ENCODE measurements around the gene EIF4G1. TPM values are rescaled to one million over a fixed set of nuclear protein-coding genes. Genes with fewer than 3 reads are reported as not detected.

EIF4G1 gene
- total RNA-seq, 1 experiment from 2014 or later: 532 TPM

DNA sequence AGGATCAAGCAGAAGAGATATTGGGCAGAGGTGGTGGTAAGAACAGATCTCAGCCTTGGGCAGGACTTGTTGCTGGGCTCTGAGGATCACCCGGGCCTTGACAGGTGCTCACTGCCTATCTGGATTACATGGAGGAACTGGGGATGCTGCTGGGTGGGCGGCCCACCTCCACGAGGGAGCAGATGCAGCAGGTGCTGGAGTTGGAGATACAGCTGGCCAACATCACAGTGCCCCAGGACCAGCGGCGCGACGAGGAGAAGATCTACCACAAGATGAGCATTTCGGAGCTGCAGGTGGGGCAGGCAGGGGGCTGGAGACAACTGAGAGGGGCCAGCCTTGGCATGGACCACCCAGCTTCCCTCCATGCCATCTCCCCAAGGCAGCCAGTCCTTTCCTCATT is 30.7 kb upstream of the EIF4G1 start:
- Histone ChIP-seq H4K8ac (replicated peaks; ENCODE audit: insufficient read length, low read depth, low read length) (no peak overlapping the region), H3K18ac (ENCODE audit: insufficient read length, low read depth, low read length) (no peak overlapping the region), H2AK5ac (ENCODE audit: insufficient read length, low read length) (no peak overlapping the region), H2BK5ac (ENCODE audit: insufficient read length, low read length) (no peak overlapping the region), H3K79me2 (ENCODE audit: insufficient read depth, low read length) (no peaks in the 10 kb centered on the region), H3K56ac (ENCODE audit: insufficient read length, low read depth, low read length) (no peak overlapping the region), H3T11ph (ENCODE audit: low read length) (no peak overlapping the region), H3K79me1 (ENCODE audit: insufficient read depth, low read depth, low read length, poor library complexity, severe bottlenecking) (no peaks in the 10 kb centered on the region), H3K4me1 (ENCODE audit: insufficient read depth, low read length) (no peaks in the 10 kb centered on the region), H2AFZ (ENCODE audit: low read length) (no peak overlapping the region), H2BK20ac (ENCODE audit: low read depth, low read length, poor library complexity, severe bottlenecking) (no peak overlapping the region), H3K4ac (ENCODE audit: low read depth, low read length) (no peak overlapping the region), H4K20me1 (ENCODE audit: control insufficient read depth, insufficient read depth, insufficient read length) (no peaks in the 10 kb centered on the region), H4K5ac (ENCODE audit: insufficient read length, low read depth, low read length) (no peak overlapping the region), H3K27ac (ENCODE audit: insufficient read length, low read depth, low read length) (no peak overlapping the region), H3K23me2 (ENCODE audit: insufficient read length, low read depth, low read length, poor library complexity, severe bottlenecking) (no peaks in the 10 kb centered on the region), H4K91ac (ENCODE audit: insufficient read length, low read depth, low read length) (no peak overlapping the region), H3K23ac (ENCODE audit: insufficient read length, low read depth, low read length) (no peak overlapping the region), H3K14ac (ENCODE audit: insufficient read depth, low read length) (no peak overlapping the region), H3K9ac (ENCODE audit: extremely low read depth, insufficient read length, low read length) (no peak overlapping the region), H2BK12ac (ENCODE audit: insufficient read length, low read depth, low read length) (no peak overlapping the region), H3K27me3 (ENCODE audit: insufficient read depth, low read length) (no peaks in the 10 kb centered on the region), H3K4me2 (ENCODE audit: insufficient read depth, insufficient read length, low read length) (no peak overlapping the region), H3K9me3 (ENCODE audit: control insufficient read depth, low read depth, low read length) (no peaks in the 10 kb centered on the region), H2BK15ac (ENCODE audit: low read depth, low read length) (no peak overlapping the region), H2BK120ac (ENCODE audit: low read depth, low read length, poor library complexity, severe bottlenecking) (no peak overlapping the region)
- WGBS (ENCODE audit: extremely low coverage, insufficient read length, low lambda C conversion rate): no CpG with 5 or more reads among the region's 8 CpGs
- H3K4me1 Mint-ChIP-seq: peaks cover 0 to 5% of the 10 kb centered on the region in 2 experiments; a peak in 1 of 4 replicates
- peak overlapping the region in 1 of 3 experiments; percentile 29; a peak in 1 of 7 replicates for H3K27ac Mint-ChIP-seq
- DNase-seq: no peak
- H3K27me3 Mint-ChIP-seq (ENCODE audit: low read depth): peaks cover 16% of the 10 kb centered on the region
- H3K4me3 Mint-ChIP-seq: no peak overlapping the region
- no peaks in the 10 kb centered on the region for H3K9me3 Mint-ChIP-seq
- no peaks in the 10 kb centered on the region; a peak in 1 of 7 replicates for H3K36me3 Mint-ChIP-seq (ENCODE audit: insufficient read depth in 1 of 3, low read depth in 3 of 3)
- no peak for TF ChIP-seq CTCF (conservative IDR thresholded peaks at IDR 0.05)
